Ishikawa (cell line): Measurements from ENCODE around the gene ATP13A1.

Experiments used
- CEBPB ChIP-seq: IDR thresholded peaks from 2 replicates; pipeline ENCODE4 v1.6.1; 2012
- CREB1 ChIP-seq: IDR thresholded peaks from 2 replicates; pipeline ENCODE4 v1.6.1; 2012; ENCODE audit warnings: low read depth
- EGR1 ChIP-seq: IDR thresholded peaks from 2 replicates; pipeline ENCODE4 v1.6.1; 2012
- EP300 ChIP-seq: IDR thresholded peaks from 2 replicates; pipeline ENCODE4 v1.6.1; 2012; ENCODE audit warnings: borderline replicate concordance
- MAX ChIP-seq: IDR thresholded peaks from 2 replicates; pipeline ENCODE4 v1.6.1; 2012
- NFIC ChIP-seq: IDR thresholded peaks from 2 replicates; pipeline ENCODE4 v1.6.1; 2012
- RAD21 ChIP-seq: IDR thresholded peaks from 2 replicates; pipeline ENCODE4 v1.6.1; 2012; ENCODE audit warnings: low read depth
- REST ChIP-seq: IDR thresholded peaks from 2 replicates; pipeline ENCODE4 v1.6.1; 2012; ENCODE audit warnings: low read depth, mild to moderate bottlenecking
- TAF1 ChIP-seq: IDR thresholded peaks from 2 replicates; pipeline ENCODE4 v1.6.1; 2012; ENCODE audit warnings: low read depth, mild to moderate bottlenecking
- TCF12 ChIP-seq: IDR thresholded peaks from 2 replicates; pipeline ENCODE4 v1.6.1; 2012; ENCODE audit warnings: low read depth
- TEAD4 ChIP-seq: IDR thresholded peaks from 2 replicates; pipeline ENCODE4 v1.6.1; 2012
- USF1 ChIP-seq: IDR thresholded peaks from 2 replicates; pipeline ENCODE4 v1.6.1; 2012
- YY1 ChIP-seq: IDR thresholded peaks from 2 replicates; pipeline ENCODE4 v1.6.1; 2012; ENCODE audit warnings: low read depth
- ZBTB7A ChIP-seq: IDR thresholded peaks from 2 replicates; pipeline ENCODE4 v1.6.1; 2012; ENCODE audit warnings: low read depth

- TF ChIP-seq REST (no peak), RAD21 (no peak), TCF12 (no peak), TAF1 (no peak), NFIC (no peak), YY1 (no peak), CEBPB (no peak), MAX (no peak), EP300 (no peak), USF1 (no peak), ZBTB7A (no peak), TEAD4 (no peak), CREB1 (no peak), EGR1 (no peak)
Observed at GRCh38 chr19:19644054-19644388, 19.5 kb downstream of the ATP13A1 start.
